ENCODE measurements around the gene LONRF2. TPM values are rescaled to one million over a fixed set of nuclear protein-coding genes. Genes with fewer than 3 reads are reported as not detected.
"Not testable (repeated sequence)": the region's sequence is repeated elsewhere in the genome, so short reads cannot be mapped to it uniquely, and the experiment has no call there.

Gene LONRF2
- not detected for total RNA-seq

GRCh38 chr2:100321866-100322820 lies at the start of gene LONRF2:
Gene LONRF2, minus strand, starts transcription at chr2:100322501. Its CDS starts 408 bp downstream, at chr2:100322093.
- Mint-ChIP-seq H3K36me3 (peaks cover 4% of the 10 kb centered on the region), H3K4me3 (peak within 1 kb of the TSS; percentile 53), H3K27ac (no peak within 1 kb of the TSS), H3K27me3 (peaks cover 63% of the 10 kb centered on the region), H3K9me3 (peaks cover 12% of the 10 kb centered on the region), H3K4me1 (peaks cover 2% of the 10 kb centered on the region)
- peak; percentile 17 for DNase-seq

GRCh38 chr2:100367163-100367562 lies 44.9 kb upstream of the LONRF2 start:
- DNase-seq, result no peak
- Mint-ChIP-seq H3K27me3 (peaks cover 8% of the 10 kb centered on the region), H3K9me3 (peaks cover 23% of the 10 kb centered on the region), H3K27ac (no peak overlapping the region), H3K4me3 (no peak overlapping the region), H3K4me1 (no peaks in the 10 kb centered on the region), H3K36me3 (peaks cover 4% of the 10 kb centered on the region)

GRCh38 chr2:100365434-100365833 lies 43.1 kb upstream of the LONRF2 start:
- Mint-ChIP-seq H3K27me3 (peaks cover 4% of the 10 kb centered on the region), H3K36me3 (peaks cover 4% of the 10 kb centered on the region), H3K27ac (no peak overlapping the region), H3K4me3 (no peak overlapping the region), H3K4me1 (no peaks in the 10 kb centered on the region), H3K9me3 (peaks cover 16% of the 10 kb centered on the region)
- DNase-seq, result no peak

- not testable (repeated sequence) for H3K27ac Mint-ChIP-seq, DNase-seq, H3K36me3 Mint-ChIP-seq, H3K4me1 Mint-ChIP-seq, H3K27me3 Mint-ChIP-seq, H3K4me3 Mint-ChIP-seq
- H3K9me3 Mint-ChIP-seq, result peaks cover 10% of the 10 kb centered on the region
These were observed 40.0 kb upstream of the LONRF2 start for GRCh38 chr2:100362269-100362668.

- peaks cover 23% of the 10 kb centered on the region for H3K27me3 Mint-ChIP-seq
These were observed 37.3 kb upstream of the LONRF2 start for GRCh38 chr2:100359576-100359975.

GRCh38 chr2:100358554-100358953 lies 36.3 kb upstream of the LONRF2 start:
- H3K36me3 Mint-ChIP-seq, result peaks cover 1% of the 10 kb centered on the region
- DNase-seq, result no peak
- no peak overlapping the region for H3K4me3 Mint-ChIP-seq
- H3K27me3 Mint-ChIP-seq, result peaks cover 31% of the 10 kb centered on the region
- no peaks in the 10 kb centered on the region for H3K4me1 Mint-ChIP-seq
- H3K9me3 Mint-ChIP-seq, result peaks cover 10% of the 10 kb centered on the region
- H3K27ac Mint-ChIP-seq, result no peak overlapping the region

More at GRCh38 chr2:100359576-100359975, 37.3 kb upstream of the LONRF2 start:
- Mint-ChIP-seq H3K36me3 (peaks cover 1% of the 10 kb centered on the region), H3K27ac (no peak overlapping the region), H3K4me1 (no peaks in the 10 kb centered on the region), H3K9me3 (peaks cover 10% of the 10 kb centered on the region), H3K4me3 (no peak overlapping the region)
- no peak for DNase-seq

GRCh38 chr2:100352521-100352920 lies 30.2 kb upstream of the LONRF2 start:
- H3K27me3 Mint-ChIP-seq, result peaks cover 36% of the 10 kb centered on the region
- H3K36me3 Mint-ChIP-seq, result no peaks in the 10 kb centered on the region
- DNase-seq, result no peak
- no peak overlapping the region for H3K27ac Mint-ChIP-seq
- H3K9me3 Mint-ChIP-seq, result no peaks in the 10 kb centered on the region
- H3K4me3 Mint-ChIP-seq, result no peak overlapping the region
- H3K4me1 Mint-ChIP-seq, result no peaks in the 10 kb centered on the region

GRCh38 chr2:100350661-100351185 lies 28.4 kb upstream of the LONRF2 start:
- H3K4me3 Mint-ChIP-seq, result no peak overlapping the region
- H3K9me3 Mint-ChIP-seq, result no peaks in the 10 kb centered on the region
- H3K27me3 Mint-ChIP-seq, result peaks cover 24% of the 10 kb centered on the region
- H3K4me1 Mint-ChIP-seq, result no peaks in the 10 kb centered on the region
- DNase-seq, result no peak
- H3K36me3 Mint-ChIP-seq, result no peaks in the 10 kb centered on the region
- no peak overlapping the region for H3K27ac Mint-ChIP-seq

- H3K36me3 Mint-ChIP-seq, DNase-seq, H3K4me1 Mint-ChIP-seq, H3K9me3 Mint-ChIP-seq, H3K27ac Mint-ChIP-seq, H3K4me3 Mint-ChIP-seq: not testable (repeated sequence)
- H3K27me3 Mint-ChIP-seq, result peaks cover 25% of the 10 kb centered on the region
These were observed 22.8 kb upstream of the LONRF2 start for GRCh38 chr2:100345144-100345543.

GRCh38 chr2:100344433-100344832 lies 22.1 kb upstream of the LONRF2 start:
- peaks cover 5% of the 10 kb centered on the region for H3K9me3 Mint-ChIP-seq
- peaks cover 26% of the 10 kb centered on the region for H3K27me3 Mint-ChIP-seq
- H3K4me1 Mint-ChIP-seq, result no peaks in the 10 kb centered on the region
- no peak for DNase-seq
- H3K27ac Mint-ChIP-seq, result no peak overlapping the region
- no peaks in the 10 kb centered on the region for H3K36me3 Mint-ChIP-seq
- no peak overlapping the region for H3K4me3 Mint-ChIP-seq

GRCh38 chr2:100342466-100342865 lies 20.2 kb upstream of the LONRF2 start:
- H3K9me3 Mint-ChIP-seq, H3K27ac Mint-ChIP-seq, H3K4me1 Mint-ChIP-seq, DNase-seq, H3K36me3 Mint-ChIP-seq, H3K4me3 Mint-ChIP-seq: not testable (repeated sequence)
- peaks cover 28% of the 10 kb centered on the region for H3K27me3 Mint-ChIP-seq

GRCh38 chr2:100339823-100340222 lies 17.5 kb upstream of the LONRF2 start:
- DNase-seq, result no peak
- Mint-ChIP-seq H3K27ac (no peak overlapping the region), H3K4me3 (no peak overlapping the region), H3K4me1 (no peaks in the 10 kb centered on the region), H3K36me3 (no peaks in the 10 kb centered on the region), H3K27me3 (peaks cover 32% of the 10 kb centered on the region), H3K9me3 (peaks cover 5% of the 10 kb centered on the region)

- Mint-ChIP-seq H3K4me3 (no peak overlapping the region), H3K36me3 (no peaks in the 10 kb centered on the region), H3K27me3 (peaks cover 29% of the 10 kb centered on the region), H3K4me1 (no peaks in the 10 kb centered on the region), H3K27ac (no peak overlapping the region), H3K9me3 (no peaks in the 10 kb centered on the region)
- DNase-seq, result no peak
These were observed 12.6 kb upstream of the LONRF2 start for GRCh38 chr2:100334929-100335328.

GRCh38 chr2:100327742-100328141 lies 5.4 kb upstream of the LONRF2 start:
- H3K36me3 Mint-ChIP-seq, result no peaks in the 10 kb centered on the region
- no peak overlapping the region for H3K4me3 Mint-ChIP-seq
- no peaks in the 10 kb centered on the region for H3K4me1 Mint-ChIP-seq
- H3K27ac Mint-ChIP-seq, result no peak overlapping the region
- peaks cover 43% of the 10 kb centered on the region for H3K27me3 Mint-ChIP-seq
- no peaks in the 10 kb centered on the region for H3K9me3 Mint-ChIP-seq
- no peak for DNase-seq

GRCh38 chr2:100321179-100321865 lies 979 bp downstream of the LONRF2 start:
- peaks cover 17% of the 10 kb centered on the region for H3K9me3 Mint-ChIP-seq
- no peak overlapping the region for H3K4me3 Mint-ChIP-seq
- peak; percentile 20 for DNase-seq
- peaks cover 70% of the 10 kb centered on the region for H3K27me3 Mint-ChIP-seq
- H3K27ac Mint-ChIP-seq, result no peak overlapping the region
- H3K36me3 Mint-ChIP-seq, result peaks cover 4% of the 10 kb centered on the region
- peaks cover 2% of the 10 kb centered on the region for H3K4me1 Mint-ChIP-seq
